Measurements from ENCODE around the gene AMIGO3. TPM values are rescaled to one million over a fixed set of nuclear protein-coding genes. Genes with fewer than 3 reads are reported as not detected.

Gene AMIGO3
- total and polyA plus RNA-seq, 2 experiments from 2014 or later: 0.18 TPM; not detected in 1

GRCh38 chr3:49734752-49735151 lies 15.3 kb upstream of the AMIGO3 start:
- no peak overlapping the region for H3K4me2 ChIP-seq (ENCODE audit: unreplicated experiment)
- DNase-seq: no peak
- peaks cover 26% of the 10 kb centered on the region; the same call in 1 of the 2 replicates for H3K36me3 ChIP-seq (ENCODE audit: low read depth)
- H3K79me2 ChIP-seq (ENCODE audit: insufficient read depth): peaks cover 68% of the 10 kb centered on the region
- H3F3A ChIP-seq (ENCODE audit: insufficient read depth): peaks cover 7% of the 10 kb centered on the region; the same call in 1 of the 2 replicates
- H3K9me2 ChIP-seq (ENCODE audit: insufficient read depth): no peaks in the 10 kb centered on the region
- H3K9ac ChIP-seq: no peak overlapping the region
- H3K27me3 ChIP-seq (replicated peaks; ENCODE audit: insufficient read depth): no peaks in the 10 kb centered on the region
- WGBS, 2 experiments (ENCODE audit: low coverage in 1 of 2, low lambda C conversion rate in 2 of 2, missing lambda C conversion rate in 2 of 2): 85 to 87% methylated on average over 6 of the region's 6 CpGs
- TF ChIP-seq EZH2 (IDR thresholded peaks at IDR 0.05; ENCODE audit: insufficient read depth, poor library complexity, severe bottlenecking): no peak
- no peak for TF ChIP-seq EZH2phosphoT487 (IDR thresholded peaks at IDR 0.05; ENCODE audit: insufficient read depth, low read depth)
- H3K27ac ChIP-seq: no peak overlapping the region
- 0 out of 2 replicates have a peak, but pooled peaks cover 4% of the 10 kb centered on the region for H4K20me1 ChIP-seq (ENCODE audit: insufficient read depth)
- H3K4me1 ChIP-seq (ENCODE audit: insufficient read depth): no peaks in the 10 kb centered on the region
- H3K9me3 ChIP-seq (ENCODE audit: low read depth): no peaks in the 10 kb centered on the region
- no peak overlapping the region for H3K4me3 ChIP-seq
- H2AFZ ChIP-seq: no peak overlapping the region
- in situ Hi-C loops (cut with MboI): no loop called here

GRCh38 chr3:49733551-49733950 lies 14.1 kb upstream of the AMIGO3 start:
- Histone ChIP-seq H3K9me2 (ENCODE audit: insufficient read depth) (no peaks in the 10 kb centered on the region), H3K9me3 (ENCODE audit: low read depth) (no peaks in the 10 kb centered on the region), H4K20me1 (ENCODE audit: insufficient read depth) (0 out of 2 replicates have a peak, but pooled peaks cover 4% of the 10 kb centered on the region), H3K4me3 (no peak overlapping the region), H3F3A (ENCODE audit: insufficient read depth) (peaks cover 7% of the 10 kb centered on the region; the same call in 1 of the 2 replicates), H3K27me3 (replicated peaks; ENCODE audit: insufficient read depth) (no peaks in the 10 kb centered on the region), H3K4me2 (ENCODE audit: unreplicated experiment) (no peak overlapping the region), H3K27ac (no peak overlapping the region), H2AFZ (no peak overlapping the region), H3K79me2 (ENCODE audit: insufficient read depth) (peaks cover 57% of the 10 kb centered on the region), H3K9ac (no peak overlapping the region), H3K4me1 (ENCODE audit: insufficient read depth) (no peaks in the 10 kb centered on the region), H3K36me3 (ENCODE audit: low read depth) (peaks cover 23% of the 10 kb centered on the region; the same call in 1 of the 2 replicates)
- TF ChIP-seq EZH2 (IDR thresholded peaks at IDR 0.05; ENCODE audit: insufficient read depth, poor library complexity, severe bottlenecking) (no peak), EZH2phosphoT487 (IDR thresholded peaks at IDR 0.05; ENCODE audit: insufficient read depth, low read depth) (no peak)
- no peak for DNase-seq
- in situ Hi-C loops (cut with MboI): no loop called here
- 96 to 100% methylated on average over 1 of the region's 1 CpG for WGBS, 2 experiments (ENCODE audit: low coverage in 1 of 2, low lambda C conversion rate in 2 of 2, missing lambda C conversion rate in 2 of 2)

- Histone ChIP-seq H3K9me2 (ENCODE audit: insufficient read depth) (no peaks in the 10 kb centered on the region), H3K9me3 (ENCODE audit: low read depth) (no peaks in the 10 kb centered on the region), H3K36me3 (ENCODE audit: low read depth) (peaks cover 19% of the 10 kb centered on the region; the same call in 1 of the 2 replicates), H3K27me3 (replicated peaks; ENCODE audit: insufficient read depth) (no peaks in the 10 kb centered on the region), H3K27ac (no peak overlapping the region), H3K4me3 (no peak overlapping the region), H4K20me1 (ENCODE audit: insufficient read depth) (0 out of 2 replicates have a peak, but pooled peaks cover 4% of the 10 kb centered on the region), H3F3A (ENCODE audit: insufficient read depth) (peaks cover 7% of the 10 kb centered on the region; the same call in 1 of the 2 replicates), H3K4me2 (ENCODE audit: unreplicated experiment) (no peak overlapping the region), H3K79me2 (ENCODE audit: insufficient read depth) (peaks cover 47% of the 10 kb centered on the region), H2AFZ (no peak overlapping the region), H3K4me1 (ENCODE audit: insufficient read depth) (no peaks in the 10 kb centered on the region), H3K9ac (no peak overlapping the region)
- 84 to 85% methylated on average over 11 of the region's 11 CpGs for WGBS, 2 experiments (ENCODE audit: low coverage in 1 of 2, low lambda C conversion rate in 2 of 2, missing lambda C conversion rate in 2 of 2)
- in situ Hi-C loops (cut with MboI): no loop called here
- DNase-seq: no peak
- TF ChIP-seq EZH2phosphoT487 (IDR thresholded peaks at IDR 0.05; ENCODE audit: insufficient read depth, low read depth): no peak
- no peak for TF ChIP-seq EZH2 (IDR thresholded peaks at IDR 0.05; ENCODE audit: insufficient read depth, poor library complexity, severe bottlenecking)
These were observed 13.1 kb upstream of the AMIGO3 start for GRCh38 chr3:49732597-49732996.

GRCh38 chr3:49729966-49730609 lies 10.6 kb upstream of the AMIGO3 start:
- in situ Hi-C loops (cut with MboI): no loop called here

More at GRCh38 chr3:49729966-49730609, 10.6 kb upstream of the AMIGO3 start:
- H2AFZ ChIP-seq: no peak overlapping the region
- 92 to 95% methylated on average over 4 of the region's 4 CpGs for WGBS, 2 experiments (ENCODE audit: low coverage in 1 of 2, low lambda C conversion rate in 2 of 2, missing lambda C conversion rate in 2 of 2)
- H3K79me2 ChIP-seq (ENCODE audit: insufficient read depth): peaks cover 31% of the 10 kb centered on the region
- no peaks in the 10 kb centered on the region for H3K27me3 ChIP-seq (replicated peaks; ENCODE audit: insufficient read depth)
- H3K4me3 ChIP-seq: no peak overlapping the region
- no peak overlapping the region for H3K27ac ChIP-seq
- no peaks in the 10 kb centered on the region for H3K9me2 ChIP-seq (ENCODE audit: insufficient read depth)
- H4K20me1 ChIP-seq (ENCODE audit: insufficient read depth): 0 out of 2 replicates have a peak, but pooled peaks cover 4% of the 10 kb centered on the region
- H3K9ac ChIP-seq: no peak overlapping the region
- no peaks in the 10 kb centered on the region; the same call in 1 of the 2 replicates for H3F3A ChIP-seq (ENCODE audit: insufficient read depth)
- H3K36me3 ChIP-seq (ENCODE audit: low read depth): peaks cover 7% of the 10 kb centered on the region; the same call in 1 of the 2 replicates
- no peaks in the 10 kb centered on the region for H3K4me1 ChIP-seq (ENCODE audit: insufficient read depth)
- no peak for DNase-seq
- TF ChIP-seq EZH2 (IDR thresholded peaks at IDR 0.05; ENCODE audit: insufficient read depth, poor library complexity, severe bottlenecking) (no peak), EZH2phosphoT487 (IDR thresholded peaks at IDR 0.05; ENCODE audit: insufficient read depth, low read depth) (no peak)
- no peak overlapping the region for H3K4me2 ChIP-seq (ENCODE audit: unreplicated experiment)
- H3K9me3 ChIP-seq (ENCODE audit: low read depth): no peaks in the 10 kb centered on the region

Measured in GM23248 (cell line).